Ishikawa (cell line): Measurements from ENCODE around the gene ASPRV1.

Experiments used
- CEBPB ChIP-seq: IDR thresholded peaks from 2 replicates; pipeline ENCODE4 v1.6.1; 2012
- CREB1 ChIP-seq: IDR thresholded peaks from 2 replicates; pipeline ENCODE4 v1.6.1; 2012; ENCODE audit warnings: low read depth
- EGR1 ChIP-seq: IDR thresholded peaks from 2 replicates; pipeline ENCODE4 v1.6.1; 2012
- EP300 ChIP-seq: IDR thresholded peaks from 2 replicates; pipeline ENCODE4 v1.6.1; 2012; ENCODE audit warnings: borderline replicate concordance
- FOXM1 ChIP-seq: IDR thresholded peaks from 2 replicates; pipeline ENCODE4 v1.6.1; 2012; ENCODE audit warnings: low read depth, borderline replicate concordance
- MAX ChIP-seq: IDR thresholded peaks from 2 replicates; pipeline ENCODE4 v1.6.1; 2012
- NFIC ChIP-seq: IDR thresholded peaks from 2 replicates; pipeline ENCODE4 v1.6.1; 2012
- RAD21 ChIP-seq: IDR thresholded peaks from 2 replicates; pipeline ENCODE4 v1.6.1; 2012; ENCODE audit warnings: low read depth
- TAF1 ChIP-seq: IDR thresholded peaks from 2 replicates; pipeline ENCODE4 v1.6.1; 2012; ENCODE audit warnings: low read depth, mild to moderate bottlenecking
- TCF12 ChIP-seq: IDR thresholded peaks from 2 replicates; pipeline ENCODE4 v1.6.1; 2012; ENCODE audit warnings: low read depth
- TEAD4 ChIP-seq: IDR thresholded peaks from 2 replicates; pipeline ENCODE4 v1.6.1; 2012
- YY1 ChIP-seq: IDR thresholded peaks from 2 replicates; pipeline ENCODE4 v1.6.1; 2012; ENCODE audit warnings: low read depth
- ZBTB7A ChIP-seq: IDR thresholded peaks from 2 replicates; pipeline ENCODE4 v1.6.1; 2012; ENCODE audit warnings: low read depth
- TF ChIP-seq, protein P1 (sequence below): IDR thresholded peaks from 2 replicates; pipeline ENCODE4 v1.6.1; 2012
- TF ChIP-seq, protein P2 (sequence below): IDR thresholded peaks from 2 replicates; pipeline ENCODE4 v1.6.1; 2012; ENCODE audit warnings: low read depth, mild to moderate bottlenecking

The ASPRV1 gene

GRCh38 chr2:69997015-69997830, 35.8 kb upstream of the ASPRV1 start:
- TF ChIP-seq YY1 (no peak), TEAD4 (no peak), TCF12 (no peak), MAX (no peak), FOXM1 (no peak), EP300 (no peak), CEBPB (no peak), TAF1 (no peak), EGR1 (no peak), NFIC (no peak), RAD21 (no peak), ZBTB7A (no peak), CREB1 (no peak)
- TF ChIP-seq, protein P1, sequence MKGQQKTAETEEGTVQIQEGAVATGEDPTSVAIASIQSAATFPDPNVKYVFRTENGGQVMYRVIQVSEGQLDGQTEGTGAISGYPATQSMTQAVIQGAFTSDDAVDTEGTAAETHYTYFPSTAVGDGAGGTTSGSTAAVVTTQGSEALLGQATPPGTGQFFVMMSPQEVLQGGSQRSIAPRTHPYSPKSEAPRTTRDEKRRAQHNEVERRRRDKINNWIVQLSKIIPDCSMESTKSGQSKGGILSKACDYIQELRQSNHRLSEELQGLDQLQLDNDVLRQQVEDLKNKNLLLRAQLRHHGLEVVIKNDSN, result no peak
- TF ChIP-seq, protein P2, sequence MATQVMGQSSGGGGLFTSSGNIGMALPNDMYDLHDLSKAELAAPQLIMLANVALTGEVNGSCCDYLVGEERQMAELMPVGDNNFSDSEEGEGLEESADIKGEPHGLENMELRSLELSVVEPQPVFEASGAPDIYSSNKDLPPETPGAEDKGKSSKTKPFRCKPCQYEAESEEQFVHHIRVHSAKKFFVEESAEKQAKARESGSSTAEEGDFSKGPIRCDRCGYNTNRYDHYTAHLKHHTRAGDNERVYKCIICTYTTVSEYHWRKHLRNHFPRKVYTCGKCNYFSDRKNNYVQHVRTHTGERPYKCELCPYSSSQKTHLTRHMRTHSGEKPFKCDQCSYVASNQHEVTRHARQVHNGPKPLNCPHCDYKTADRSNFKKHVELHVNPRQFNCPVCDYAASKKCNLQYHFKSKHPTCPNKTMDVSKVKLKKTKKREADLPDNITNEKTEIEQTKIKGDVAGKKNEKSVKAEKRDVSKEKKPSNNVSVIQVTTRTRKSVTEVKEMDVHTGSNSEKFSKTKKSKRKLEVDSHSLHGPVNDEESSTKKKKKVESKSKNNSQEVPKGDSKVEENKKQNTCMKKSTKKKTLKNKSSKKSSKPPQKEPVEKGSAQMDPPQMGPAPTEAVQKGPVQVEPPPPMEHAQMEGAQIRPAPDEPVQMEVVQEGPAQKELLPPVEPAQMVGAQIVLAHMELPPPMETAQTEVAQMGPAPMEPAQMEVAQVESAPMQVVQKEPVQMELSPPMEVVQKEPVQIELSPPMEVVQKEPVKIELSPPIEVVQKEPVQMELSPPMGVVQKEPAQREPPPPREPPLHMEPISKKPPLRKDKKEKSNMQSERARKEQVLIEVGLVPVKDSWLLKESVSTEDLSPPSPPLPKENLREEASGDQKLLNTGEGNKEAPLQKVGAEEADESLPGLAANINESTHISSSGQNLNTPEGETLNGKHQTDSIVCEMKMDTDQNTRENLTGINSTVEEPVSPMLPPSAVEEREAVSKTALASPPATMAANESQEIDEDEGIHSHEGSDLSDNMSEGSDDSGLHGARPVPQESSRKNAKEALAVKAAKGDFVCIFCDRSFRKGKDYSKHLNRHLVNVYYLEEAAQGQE, result no peak

DNA sequence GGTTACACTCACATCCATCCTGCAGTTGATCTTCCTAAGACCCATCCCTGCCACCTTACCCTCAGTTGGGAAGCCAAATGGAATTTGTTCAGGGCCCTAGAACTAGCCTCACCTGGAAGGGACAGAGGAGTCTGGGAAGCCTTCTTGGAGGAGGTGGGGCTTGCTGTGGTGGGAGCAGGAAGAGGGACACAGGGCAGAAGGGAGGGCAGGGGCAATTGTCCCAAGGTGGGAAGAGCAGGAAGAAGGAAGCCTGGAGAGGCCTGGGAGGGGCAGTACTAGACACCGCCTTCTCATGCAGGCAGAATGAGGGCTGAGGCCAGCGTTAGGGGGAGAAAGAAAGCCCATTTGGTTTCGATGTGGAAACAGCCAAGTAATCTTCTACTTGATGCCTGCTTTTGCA, 34.1 kb upstream of the ASPRV1 start:
- TF ChIP-seq ZBTB7A (no peak), TEAD4 (no peak), NFIC (no peak), FOXM1 (no peak), TCF12 (no peak), EGR1 (no peak), RAD21 (no peak), CREB1 (no peak), YY1 (no peak), TAF1 (no peak), MAX (no peak), EP300 (no peak), CEBPB (no peak)
- TF ChIP-seq, protein P1, result no peak
- TF ChIP-seq, protein P2, result no peak

GRCh38 chr2:69994166-69994565, 32.7 kb upstream of the ASPRV1 start:
- TF ChIP-seq ZBTB7A (no peak), CREB1 (no peak), CEBPB (no peak), EP300 (no peak), TCF12 (no peak)
- TF ChIP-seq, protein P1, result no peak
- TF ChIP-seq, protein P2, result no peak

DNA sequence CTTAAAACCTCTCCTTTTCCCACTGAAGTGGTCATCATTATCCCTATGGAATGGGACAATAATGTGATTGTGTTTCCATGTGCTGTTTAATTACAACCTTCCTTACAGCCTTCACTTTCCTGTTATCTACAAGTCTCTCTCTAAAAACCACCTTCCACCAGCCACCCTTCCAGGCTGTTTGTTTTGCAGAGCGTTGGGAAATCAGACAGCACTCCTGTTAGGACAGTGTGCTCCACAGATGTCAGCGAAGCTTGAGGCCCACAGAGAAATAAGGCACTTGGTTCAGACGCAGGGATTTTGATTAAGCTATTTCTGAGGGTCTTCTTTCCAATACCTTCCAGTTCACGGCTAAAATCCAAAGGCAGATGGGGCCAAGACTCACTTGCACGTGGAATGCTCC, 32.3 kb upstream of the ASPRV1 start:
- no peak for TF ChIP-seq TEAD4
- no peak for TF ChIP-seq MAX
- TF ChIP-seq EGR1, result no peak
- TF ChIP-seq RAD21, result no peak
- TF ChIP-seq EP300, result no peak
- no peak for TF ChIP-seq TAF1
- no peak for TF ChIP-seq ZBTB7A
- TF ChIP-seq CEBPB, result no peak
- TF ChIP-seq YY1, result no peak
- TF ChIP-seq TCF12, result no peak
- TF ChIP-seq FOXM1, result no peak
- TF ChIP-seq NFIC, result no peak
- TF ChIP-seq CREB1, result no peak
- TF ChIP-seq, protein P1, result no peak
- TF ChIP-seq, protein P2, result no peak
